ENCODE results near the gene EPC1.

DNA sequence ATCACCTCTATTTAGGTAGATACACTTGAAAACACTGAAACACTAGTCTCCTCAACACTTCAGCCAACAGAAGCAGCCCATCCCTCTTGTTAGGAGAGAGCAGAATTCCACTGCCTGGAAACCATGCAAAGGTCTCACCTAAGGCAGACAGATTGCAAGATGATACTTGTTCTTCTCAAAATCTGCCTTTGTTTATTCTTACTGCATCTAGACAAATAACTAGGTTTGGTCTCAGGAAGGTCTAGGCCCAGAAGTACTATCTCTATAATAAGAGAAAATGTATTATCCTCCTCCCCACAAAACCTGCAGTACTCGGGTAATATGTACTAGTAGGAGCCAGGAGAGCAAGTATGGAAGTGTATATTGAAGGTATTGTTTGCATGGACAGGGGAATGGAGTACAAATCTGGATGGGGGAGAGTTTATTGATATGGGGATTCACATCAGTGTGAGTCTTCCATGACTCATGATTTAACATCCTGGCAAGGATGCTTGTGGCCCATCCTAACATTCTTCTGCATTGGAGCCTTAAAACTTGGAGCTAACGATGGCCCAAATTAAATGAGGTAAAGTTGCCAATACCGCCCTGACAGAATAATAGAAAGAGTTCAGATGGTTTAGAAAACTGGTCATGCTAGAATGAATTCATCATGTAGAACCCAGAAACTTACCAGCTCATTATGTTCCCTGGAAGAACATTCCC lies 109.2 kb downstream of the EPC1 start:
- TF ChIP-seq, protein P1, sequence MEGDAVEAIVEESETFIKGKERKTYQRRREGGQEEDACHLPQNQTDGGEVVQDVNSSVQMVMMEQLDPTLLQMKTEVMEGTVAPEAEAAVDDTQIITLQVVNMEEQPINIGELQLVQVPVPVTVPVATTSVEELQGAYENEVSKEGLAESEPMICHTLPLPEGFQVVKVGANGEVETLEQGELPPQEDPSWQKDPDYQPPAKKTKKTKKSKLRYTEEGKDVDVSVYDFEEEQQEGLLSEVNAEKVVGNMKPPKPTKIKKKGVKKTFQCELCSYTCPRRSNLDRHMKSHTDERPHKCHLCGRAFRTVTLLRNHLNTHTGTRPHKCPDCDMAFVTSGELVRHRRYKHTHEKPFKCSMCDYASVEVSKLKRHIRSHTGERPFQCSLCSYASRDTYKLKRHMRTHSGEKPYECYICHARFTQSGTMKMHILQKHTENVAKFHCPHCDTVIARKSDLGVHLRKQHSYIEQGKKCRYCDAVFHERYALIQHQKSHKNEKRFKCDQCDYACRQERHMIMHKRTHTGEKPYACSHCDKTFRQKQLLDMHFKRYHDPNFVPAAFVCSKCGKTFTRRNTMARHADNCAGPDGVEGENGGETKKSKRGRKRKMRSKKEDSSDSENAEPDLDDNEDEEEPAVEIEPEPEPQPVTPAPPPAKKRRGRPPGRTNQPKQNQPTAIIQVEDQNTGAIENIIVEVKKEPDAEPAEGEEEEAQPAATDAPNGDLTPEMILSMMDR (conservative IDR thresholded peaks at IDR 0.05), result no peak
- TF ChIP-seq EZH2 (IDR thresholded peaks at IDR 0.05; ENCODE audit: low read depth), result no peak

All from PC-9 (cell line).